ENCODE data around the gene KLF15. TPM values are rescaled to one million over a fixed set of nuclear protein-coding genes. Genes with fewer than 3 reads are reported as not detected.

Gene KLF15
- total and polyA plus RNA-seq, 9 of the 15 experiments (the other 6 are each of a cell fraction or from before 2014, with no cell fraction given), result 0.08 to 4.8 (median 1.2) TPM

DNA sequence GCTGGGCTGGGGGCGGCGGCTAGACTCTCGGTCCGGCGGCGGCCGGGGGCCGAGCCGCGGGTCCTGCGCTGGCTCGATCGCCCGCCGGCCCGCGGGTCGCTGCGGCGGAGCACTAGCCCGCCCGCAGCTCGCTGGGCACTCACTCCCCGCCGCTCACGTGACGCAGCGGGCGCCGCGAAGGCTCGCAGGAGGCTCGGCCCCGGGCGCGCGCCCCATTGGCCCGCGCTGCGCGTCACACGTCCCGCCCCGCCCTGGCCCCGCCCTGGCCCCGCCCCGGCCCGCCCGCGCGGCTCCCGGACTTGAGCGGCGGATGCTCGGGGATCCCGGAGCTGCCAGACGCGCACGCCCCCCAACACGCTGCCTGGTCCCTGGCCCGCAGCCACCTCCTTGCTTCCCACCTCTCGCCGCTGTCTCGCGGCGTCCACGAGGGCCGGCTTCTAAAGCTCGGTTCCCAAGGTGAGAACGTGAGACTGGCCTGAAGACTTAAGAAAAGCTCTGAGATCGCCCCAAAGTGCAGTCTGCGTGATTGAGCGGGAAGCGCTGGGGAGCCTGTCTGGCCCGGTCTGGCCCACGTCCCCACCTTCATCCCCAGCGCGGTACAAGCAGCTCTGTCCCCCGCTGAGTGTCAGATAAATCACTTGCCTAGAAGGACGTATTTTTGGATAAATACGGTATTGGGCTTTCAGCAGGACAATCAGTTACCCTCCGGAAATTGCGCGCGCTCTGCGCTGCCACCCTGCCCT is at the start of gene KLF15 (continued):
- TF ChIP-seq, protein P1, sequence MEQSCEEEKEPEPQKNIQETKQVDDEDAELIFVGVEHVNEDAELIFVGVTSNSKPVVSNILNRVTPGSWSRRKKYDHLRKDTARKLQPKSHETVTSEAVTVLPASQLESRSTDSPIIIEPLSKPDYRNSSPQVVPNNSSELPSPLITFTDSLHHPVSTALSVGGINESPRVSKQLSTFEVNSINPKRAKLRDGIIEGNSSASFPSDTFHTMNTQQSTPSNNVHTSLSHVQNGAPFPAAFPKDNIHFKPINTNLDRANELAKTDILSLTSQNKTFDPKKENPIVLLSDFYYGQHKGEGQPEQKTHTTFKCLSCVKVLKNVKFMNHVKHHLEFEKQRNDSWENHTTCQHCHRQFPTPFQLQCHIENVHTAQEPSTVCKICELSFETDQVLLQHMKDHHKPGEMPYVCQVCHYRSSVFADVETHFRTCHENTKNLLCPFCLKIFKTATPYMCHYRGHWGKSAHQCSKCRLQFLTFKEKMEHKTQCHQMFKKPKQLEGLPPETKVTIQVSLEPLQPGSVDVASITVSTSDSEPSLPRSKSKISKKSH (CRISPR knock-in tag; IDR thresholded peaks at IDR 0.05), result no peak
- no peak for TF ChIP-seq SIRT6 (IDR thresholded peaks at IDR 0.05; ENCODE audit: low read depth, low read length)
- TF ChIP-seq ZNF347 (CRISPR knock-in tag; IDR thresholded peaks at IDR 0.05; ENCODE audit: low read depth), result no peak

DNA sequence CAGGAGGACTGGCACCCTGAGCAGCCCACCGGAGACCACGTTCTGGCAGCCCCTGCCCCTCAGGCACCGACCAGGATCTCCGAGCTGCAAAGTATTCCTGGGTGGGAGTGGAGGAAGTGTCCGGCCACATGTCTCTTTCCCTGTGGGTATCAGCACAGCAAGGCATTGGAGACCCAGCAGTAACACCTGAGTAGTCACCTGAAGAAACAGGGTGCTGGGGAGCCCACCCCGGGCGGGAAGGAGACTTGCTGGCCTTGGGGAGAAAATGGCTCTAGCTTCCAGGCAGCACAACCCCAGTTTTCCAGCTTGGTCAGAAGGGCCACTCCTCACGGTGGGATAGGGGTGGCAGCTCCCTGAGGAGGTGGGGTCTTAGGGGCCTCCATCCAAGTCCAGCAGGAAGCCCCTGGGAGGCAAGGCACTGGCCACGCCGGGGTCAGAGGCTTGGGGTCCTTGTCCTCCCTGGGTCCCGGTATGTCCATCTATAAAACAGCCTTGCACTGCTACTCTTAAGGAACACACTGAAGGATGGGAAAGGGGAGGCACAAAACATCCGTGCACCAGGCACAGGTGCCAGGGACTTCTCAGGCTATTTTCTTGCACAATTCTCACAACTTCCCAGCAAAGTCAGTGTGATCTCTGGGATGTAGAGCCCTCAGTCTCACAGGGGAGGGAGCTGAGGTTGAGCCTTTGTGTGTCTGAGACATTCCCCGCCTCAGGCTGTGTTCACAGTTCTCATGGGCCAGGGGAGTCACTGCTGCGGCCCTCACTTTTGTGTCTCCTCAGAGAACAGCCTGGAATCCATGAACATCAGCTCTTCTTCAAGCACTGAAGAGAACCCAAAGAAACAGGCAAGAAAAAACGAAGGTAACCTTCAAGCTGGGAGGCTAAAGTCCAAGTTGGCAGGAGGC is 49.4 kb upstream of the KLF15 start:
- H3K9ac ChIP-seq (ENCODE audit: insufficient read depth in 1 of 2, low read depth in 2 of 2, low read length in 2 of 2), result no peak overlapping the region
- no peaks in the 10 kb centered on the region for H3K9me3 ChIP-seq (replicated peaks; ENCODE audit: control insufficient read depth, insufficient read depth, low read depth, low read length)
- peaks cover 2 to 34% of the 10 kb centered on the region in 2 experiments; a peak in 4 of 5 replicates for H3K27me3 ChIP-seq (ENCODE audit: control insufficient read depth in 2 of 2, insufficient read depth in 2 of 2, low read length in 2 of 2)
- POLR2A ChIA-PET, result interaction anchor here (0.7 kb wide), 1 partner anchor 10 kb away, joined by 3 read pairs; no protein-coding TSS in a partner anchor
- no peak for DNase-seq (ENCODE audit: extremely low read depth in 1 of 4, low spot score in 3 of 4)
- H3K4me1 ChIP-seq (replicated peaks in 1 of 2; ENCODE audit: control insufficient read depth in 2 of 2, insufficient read depth in 2 of 2, low read length in 2 of 2), result no peaks in the 10 kb centered on the region
- in situ Hi-C loops (cut with MboI), result no loop called here
- H3K36me3 ChIP-seq (ENCODE audit: control insufficient read depth, insufficient read depth, low read length), result no peaks in the 10 kb centered on the region
- H3K79me2 ChIP-seq (ENCODE audit: control insufficient read depth, insufficient read depth, low read length), result no peaks in the 10 kb centered on the region
- H3K4me2 ChIP-seq (ENCODE audit: insufficient read depth, low read length), result no peak overlapping the region
- intact Hi-C loops (cut with micrococcal nuclease), result no loop called here
- BruUV-seq (replicated peaks), result no TSS peak
- no peak overlapping the region for H3K4me3 ChIP-seq
- 0% methylated on average over 7 of the region's 15 CpGs for WGBS (ENCODE audit: insufficient coverage, low coverage, missing lambda C conversion rate)
- no peak overlapping the region for H3K27ac ChIP-seq (ENCODE audit: extremely low read depth, low read depth, low read length)
- no peaks in the 10 kb centered on the region for H4K20me1 ChIP-seq (replicated peaks; ENCODE audit: control insufficient read depth, insufficient read depth, low read length)
- FAIRE-seq, result no peak
- CTCF ChIA-PET (ENCODE audit: low intra/inter-chr PET ratio), result no interaction called here
- H3K9me1 ChIP-seq (ENCODE audit: control insufficient read depth, insufficient read depth, low read length), result no peaks in the 10 kb centered on the region
- no peak overlapping the region for H2AFZ ChIP-seq (ENCODE audit: low read depth, low read length)
- no peak for ATAC-seq
- no peak for TF ChIP-seq ELF1 (tag; IDR thresholded peaks at IDR 0.05)
- TF ChIP-seq, protein P2, sequence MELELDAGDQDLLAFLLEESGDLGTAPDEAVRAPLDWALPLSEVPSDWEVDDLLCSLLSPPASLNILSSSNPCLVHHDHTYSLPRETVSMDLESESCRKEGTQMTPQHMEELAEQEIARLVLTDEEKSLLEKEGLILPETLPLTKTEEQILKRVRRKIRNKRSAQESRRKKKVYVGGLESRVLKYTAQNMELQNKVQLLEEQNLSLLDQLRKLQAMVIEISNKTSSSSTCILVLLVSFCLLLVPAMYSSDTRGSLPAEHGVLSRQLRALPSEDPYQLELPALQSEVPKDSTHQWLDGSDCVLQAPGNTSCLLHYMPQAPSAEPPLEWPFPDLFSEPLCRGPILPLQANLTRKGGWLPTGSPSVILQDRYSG (tag; conservative IDR thresholded peaks at IDR 0.05; ENCODE audit: low read depth), result no peak
- TF ChIP-seq, protein P3, sequence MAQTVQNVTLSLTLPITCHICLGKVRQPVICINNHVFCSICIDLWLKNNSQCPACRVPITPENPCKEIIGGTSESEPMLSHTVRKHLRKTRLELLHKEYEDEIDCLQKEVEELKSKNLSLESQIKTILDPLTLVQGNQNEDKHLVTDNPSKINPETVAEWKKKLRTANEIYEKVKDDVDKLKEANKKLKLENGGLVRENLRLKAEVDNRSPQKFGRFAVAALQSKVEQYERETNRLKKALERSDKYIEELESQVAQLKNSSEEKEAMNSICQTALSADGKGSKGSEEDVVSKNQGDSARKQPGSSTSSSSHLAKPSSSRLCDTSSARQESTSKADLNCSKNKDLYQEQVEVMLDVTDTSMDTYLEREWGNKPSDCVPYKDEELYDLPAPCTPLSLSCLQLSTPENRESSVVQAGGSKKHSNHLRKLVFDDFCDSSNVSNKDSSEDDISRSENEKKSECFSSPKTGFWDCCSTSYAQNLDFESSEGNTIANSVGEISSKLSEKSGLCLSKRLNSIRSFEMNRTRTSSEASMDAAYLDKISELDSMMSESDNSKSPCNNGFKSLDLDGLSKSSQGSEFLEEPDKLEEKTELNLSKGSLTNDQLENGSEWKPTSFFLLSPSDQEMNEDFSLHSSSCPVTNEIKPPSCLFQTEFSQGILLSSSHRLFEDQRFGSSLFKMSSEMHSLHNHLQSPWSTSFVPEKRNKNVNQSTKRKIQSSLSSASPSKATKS (CRISPR knock-in tag; IDR thresholded peaks at IDR 0.05), result no peak
- no peak for TF ChIP-seq ZNF696 (CRISPR knock-in tag; conservative IDR thresholded peaks at IDR 0.05)
- TF ChIP-seq, protein P4, sequence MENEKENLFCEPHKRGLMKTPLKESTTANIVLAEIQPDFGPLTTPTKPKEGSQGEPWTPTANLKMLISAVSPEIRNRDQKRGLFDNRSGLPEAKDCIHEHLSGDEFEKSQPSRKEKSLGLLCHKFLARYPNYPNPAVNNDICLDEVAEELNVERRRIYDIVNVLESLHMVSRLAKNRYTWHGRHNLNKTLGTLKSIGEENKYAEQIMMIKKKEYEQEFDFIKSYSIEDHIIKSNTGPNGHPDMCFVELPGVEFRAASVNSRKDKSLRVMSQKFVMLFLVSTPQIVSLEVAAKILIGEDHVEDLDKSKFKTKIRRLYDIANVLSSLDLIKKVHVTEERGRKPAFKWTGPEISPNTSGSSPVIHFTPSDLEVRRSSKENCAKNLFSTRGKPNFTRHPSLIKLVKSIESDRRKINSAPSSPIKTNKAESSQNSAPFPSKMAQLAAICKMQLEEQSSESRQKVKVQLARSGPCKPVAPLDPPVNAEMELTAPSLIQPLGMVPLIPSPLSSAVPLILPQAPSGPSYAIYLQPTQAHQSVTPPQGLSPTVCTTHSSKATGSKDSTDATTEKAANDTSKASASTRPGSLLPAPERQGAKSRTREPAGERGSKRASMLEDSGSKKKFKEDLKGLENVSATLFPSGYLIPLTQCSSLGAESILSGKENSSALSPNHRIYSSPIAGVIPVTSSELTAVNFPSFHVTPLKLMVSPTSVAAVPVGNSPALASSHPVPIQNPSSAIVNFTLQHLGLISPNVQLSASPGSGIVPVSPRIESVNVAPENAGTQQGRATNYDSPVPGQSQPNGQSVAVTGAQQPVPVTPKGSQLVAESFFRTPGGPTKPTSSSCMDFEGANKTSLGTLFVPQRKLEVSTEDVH (IDR thresholded peaks at IDR 0.05; ENCODE audit: low read depth, partially characterized antibody), result no peak
